HepG2 (cell line): ENCODE results near the gene P3H4. TPM values are rescaled to one million over a fixed set of nuclear protein-coding genes. Genes with fewer than 3 reads are reported as not detected.

Source experiments
- BRD4 ChIP-seq: sonication (generic); formaldehyde crosslinking; IDR thresholded peaks from 2 replicates; pipeline ENCODE4 v1.4.0; 2020; ENCODE audit warnings: missing genetic modification reagents
- CREB3 ChIP-seq: sonication (generic); formaldehyde crosslinking; IDR thresholded peaks from 2 replicates; pipeline ENCODE4 v1.5.0; 2020; ENCODE audit warnings: missing genetic modification reagents
- KDM4B ChIP-seq: sonication (generic); formaldehyde crosslinking; IDR thresholded peaks from 2 replicates; pipeline ENCODE4 v1.4.0; 2020; ENCODE audit warnings: missing genetic modification reagents
- PAWR ChIP-seq: sonication (generic); formaldehyde crosslinking; IDR thresholded peaks from 2 replicates; pipeline ENCODE4 v1.4.0; 2020; ENCODE audit warnings: missing genetic modification reagents, mild to moderate bottlenecking, borderline replicate concordance
- PHB2 ChIP-seq: fragments of 450-650 bp; IDR thresholded peaks from 2 replicates; pipeline ENCODE4 v1.6.1; 2018; ENCODE audit not compliant: partially characterized antibody
- PLRG1 ChIP-seq: fragments of 450-650 bp; conservative IDR thresholded peaks from 2 replicates; pipeline ENCODE4 v1.6.1; 2016
- PLSCR1 ChIP-seq: sonication (generic); formaldehyde crosslinking; IDR thresholded peaks from 2 replicates; pipeline ENCODE4 v1.5.0; 2020; ENCODE audit warnings: missing genetic modification reagents, mild to moderate bottlenecking, borderline replicate concordance
- PPARG ChIP-seq: conservative IDR thresholded peaks from 2 replicates; pipeline ENCODE4 v1.6.1; 2016; ENCODE audit warnings: missing biosample characterization, missing genetic modification reagents
- REPIN1 ChIP-seq: sonication (generic); formaldehyde crosslinking; IDR thresholded peaks from 2 replicates; pipeline ENCODE4 v1.8.0; 2022; ENCODE audit warnings: missing genetic modification reagents, low read depth, mild to moderate bottlenecking, borderline replicate concordance
- SKI ChIP-seq: fragments of 450-650 bp; IDR thresholded peaks from one replicate; pipeline ENCODE4 v1.6.1; 2018; ENCODE audit warnings: mild to moderate bottlenecking; ENCODE audit not compliant: partially characterized antibody
- SP1 ChIP-seq, 2 experiments: fragments of 450-650 bp in 1 of 2; sonication (generic) in 1 of 2; formaldehyde crosslinking in 1 of 2; IDR thresholded peaks; 2 replicates each; pipeline versions ENCODE4 v1.4.0 to v1.6.1; 2016 to 2020; ENCODE audit warnings: missing genetic modification reagents in 1 of 2
- SP2 ChIP-seq: sonication (generic); formaldehyde crosslinking; IDR thresholded peaks from 2 replicates; pipeline ENCODE4 v1.5.1; 2020; ENCODE audit warnings: mild to moderate bottlenecking, missing genetic modification reagents
- USF2 ChIP-seq, 2 experiments: sonication (generic) in 1 of 2; formaldehyde crosslinking in 1 of 2; IDR thresholded peaks; 2 replicates each; pipeline versions ENCODE4 v1.5.1 to v1.6.1; 2011 to 2020; ENCODE audit warnings: borderline replicate concordance in 1 of 2, low read depth in 1 of 2, low read length in 1 of 2, mild to moderate bottlenecking in 1 of 2, missing genetic modification reagents in 1 of 2, moderate library complexity in 1 of 2
- ZMYM3 ChIP-seq: sonication (generic); formaldehyde crosslinking; IDR thresholded peaks from 2 replicates; pipeline ENCODE4 v1.5.1; 2020; ENCODE audit warnings: mild to moderate bottlenecking, missing genetic modification reagents
- ZNF276 ChIP-seq: sonication (generic); formaldehyde crosslinking; IDR thresholded peaks from 2 replicates; pipeline ENCODE4 v1.4.0; 2020; ENCODE audit warnings: mild to moderate bottlenecking, low read depth, missing genetic modification reagents
- ZNF44 ChIP-seq: sonication (generic); formaldehyde crosslinking; IDR thresholded peaks from 2 replicates; pipeline ENCODE4 v1.5.1; 2020; ENCODE audit warnings: mild to moderate bottlenecking, missing genetic modification reagents
- ZNF530 ChIP-seq: sonication (generic); formaldehyde crosslinking; IDR thresholded peaks from 2 replicates; pipeline ENCODE4 v1.5.0; 2020; ENCODE audit warnings: low read depth, mild to moderate bottlenecking, missing genetic modification reagents
- ZNF7 ChIP-seq: IDR thresholded peaks from 2 replicates; pipeline ENCODE4 v1.6.1; 2016; ENCODE audit warnings: missing biosample characterization, missing genetic modification reagents
- ZNF710 ChIP-seq: sonication (generic); formaldehyde crosslinking; IDR thresholded peaks from 2 replicates; pipeline ENCODE4 v1.5.0; 2020; ENCODE audit warnings: mild to moderate bottlenecking, missing genetic modification reagents, borderline replicate concordance
- ZNF747 ChIP-seq: sonication (generic); formaldehyde crosslinking; IDR thresholded peaks from 2 replicates; pipeline ENCODE4 v1.8.1; 2023; ENCODE audit warnings: missing genetic modification reagents, mild to moderate bottlenecking, borderline replicate concordance
- polyA plus RNA-seq, 8 experiments: library from polyadenylated mRNA; depleted of rRNA in 3 of 8; stranded (reverse) in 7 of 8; unstranded in 1 of 8; fragments of >200 nt; fragmentation: Illumina TruSeq in 4 of 8; extraction: Trizol in 4 of 8; gene quantifications; 2 replicates each; pipeline versions ENCODE4 v1.2.1 to v1.2.3, GENCODE V29; 2011 to 2016; ENCODE audit warnings: low read depth in 4 of 8, missing spikeins in 1 of 8, mixed read lengths in 1 of 8; ENCODE audit not compliant: insufficient read depth in 1 of 8
- total RNA-seq, 5 experiments: library from RNA; depleted of rRNA; stranded (reverse); fragments of >200 nt; fragmentation: Illumina TruSeq; extraction: Trizol; gene quantifications; 2 replicates each; pipeline ENCODE4 v1.2.3, GENCODE V29; 2016; ENCODE audit warnings: low read depth in 1 of 5

P3H4 gene
- total and polyA plus RNA-seq, 2 of the 13 experiments (the other 11 are each of a cell fraction or from before 2014, with no cell fraction given) = 37.1 to 50.6 TPM

- TF ChIP-seq ZMYM3 (no peak), KDM4B (CRISPR knock-in tag) (no peak), ZNF530 (no peak), CREB3 (CRISPR knock-in tag) (no peak), USF2 (IDR thresholded peaks at IDR 0.05; ENCODE audit: low read depth, low read length) (no peak), USF2 (CRISPR knock-in tag; IDR thresholded peaks at IDR 0.05; ENCODE audit: borderline replicate concordance) (no peak), ZNF747 (CRISPR knock-in tag) (0 out of 2 replicates have a peak, but pooled peaks have one; percentile 19), ZNF710 (CRISPR knock-in tag) (peak; percentile 63; the same call in 1 of the 2 replicates), PHB2 (no peak), SP2 (CRISPR knock-in tag) (no peak), ZNF276 (CRISPR knock-in tag) (no peak), ZNF7 (CRISPR knock-in tag) (no peak), SP1 (IDR thresholded peaks at IDR 0.05) (no peak), SP1 (CRISPR knock-in tag; IDR thresholded peaks at IDR 0.05) (peak; percentile 44; the same call in 1 of the 2 replicates), PLSCR1 (CRISPR knock-in tag) (no peak), SKI (no peak), PPARG (CRISPR knock-in tag) (peak; percentile 63; the same call in 1 of the 2 replicates), PAWR (CRISPR knock-in tag) (0 out of 2 replicates have a peak, but pooled peaks have one; percentile 71), PLRG1 (no peak), REPIN1 (CRISPR knock-in tag) (no peak; the same call in 1 of the 2 replicates), ZNF44 (no peak), BRD4 (CRISPR knock-in tag) (no peak; the same call in 1 of the 2 replicates)
These were observed 10.1 kb downstream of the P3H4 start (continued) for GRCh38 chr17:41801374-41802271.
